Measurements from ENCODE around the gene RAPGEF4. TPM values are rescaled to one million over a fixed set of nuclear protein-coding genes. Genes with fewer than 3 reads are reported as not detected.

Gene RAPGEF4
- total and polyA plus RNA-seq, 2 of the 13 experiments (the other 11 are each of a cell fraction or from before 2014, with no cell fraction given), result 0.78 to 0.91 TPM

GRCh38 chr2:173044686-173045085 is 309.0 kb downstream of the RAPGEF4 start:
- intact Hi-C loops (cut with micrococcal nuclease; ENCODE audit: unreplicated experiment) (no loop called here), in situ Hi-C loops (cut with HindIII; ENCODE audit: extremely low pct_ligation_motif_present, low pct_unique_long_range_greater_than_20kb) (no loop called here)
- no peaks in the 10 kb centered on the region for H4K20me1 ChIP-seq (ENCODE audit: insufficient read depth, low read length)
- CTCF ChIA-PET (ENCODE audit: low intra/inter-chr PET ratio, low total read pairs), result no interaction called here
- peaks cover 21% of the 10 kb centered on the region for H3K4me1 ChIP-seq (ENCODE audit: insufficient read depth, low read length)
- FAIRE-seq, result no peak
- H3K27ac ChIP-seq (ENCODE audit: extremely low read length, insufficient read depth, low read length), result no peak overlapping the region
- WGBS (ENCODE audit: low lambda C conversion rate), result 82% methylated on average over 10 of the region's 10 CpGs
- ATAC-seq, result no peak
- H3K36me3 ChIP-seq (replicated peaks in 1 of 2; ENCODE audit: control insufficient read depth in 1 of 2, insufficient read depth in 2 of 2, low read length in 2 of 2), result no peaks in the 10 kb centered on the region
- no peak overlapping the region for H2AFZ ChIP-seq (ENCODE audit: low read length)
- POLR2A ChIA-PET, result no interaction called here
- H3K27me3 ChIP-seq (ENCODE audit: control insufficient read depth in 1 of 2, insufficient read depth in 2 of 2, low read length in 2 of 2), result no peaks in the 10 kb centered on the region
- no peaks in the 10 kb centered on the region for H3K79me2 ChIP-seq (ENCODE audit: insufficient read depth, low read length)
- H3K9ac ChIP-seq (ENCODE audit: insufficient read depth, low read depth, low read length), result no peak overlapping the region
- no peak for DNase-seq (ENCODE audit: low spot score)
- no peak overlapping the region for H3K4me3 ChIP-seq (replicated peaks in 1 of 3; ENCODE audit: insufficient read depth in 1 of 3, low read depth in 2 of 3, low read length in 3 of 3)
- no peak overlapping the region for H3K4me2 ChIP-seq (ENCODE audit: low read depth, low read length)
- no TSS peak for BruUV-seq (replicated peaks)
- TF ChIP-seq KLF9 (CRISPR knock-in tag; IDR thresholded peaks at IDR 0.05; ENCODE audit: low read depth) (no peak), MIER3 (CRISPR knock-in tag; IDR thresholded peaks at IDR 0.05; ENCODE audit: borderline replicate concordance) (no peak), CENPBD1 (CRISPR knock-in tag; IDR thresholded peaks at IDR 0.05; ENCODE audit: borderline replicate concordance, low read depth) (no peak), RORA (CRISPR knock-in tag; IDR thresholded peaks at IDR 0.05) (no peak), TEAD3 (CRISPR knock-in tag; optimal IDR thresholded peaks at IDR 0.05; ENCODE audit: borderline replicate concordance) (no peak), ZBTB26 (CRISPR knock-in tag; IDR thresholded peaks at IDR 0.05; ENCODE audit: borderline replicate concordance) (no peak), NFE2L2 (IDR thresholded peaks at IDR 0.05; ENCODE audit: low read length) (no peak), DNMT3B (CRISPR knock-in tag; conservative IDR thresholded peaks at IDR 0.05) (no peak)
- no peaks in the 10 kb centered on the region for H3K9me3 ChIP-seq (ENCODE audit: low read length)

- no peak overlapping the region for H2AFZ ChIP-seq (ENCODE audit: low read length)
- CTCF ChIA-PET (ENCODE audit: low intra/inter-chr PET ratio, low total read pairs), result no interaction called here
- POLR2A ChIA-PET, result no interaction called here
- DNase-seq (ENCODE audit: low spot score), result no peak
- no peak overlapping the region for H3K4me3 ChIP-seq (replicated peaks in 1 of 3; ENCODE audit: insufficient read depth in 1 of 3, low read depth in 2 of 3, low read length in 3 of 3)
- WGBS (ENCODE audit: low lambda C conversion rate), result 92% methylated on average over 2 of the region's 2 CpGs
- no peak overlapping the region for H3K9ac ChIP-seq (ENCODE audit: insufficient read depth, low read depth, low read length)
- H4K20me1 ChIP-seq (ENCODE audit: insufficient read depth, low read length), result no peaks in the 10 kb centered on the region
- H3K79me2 ChIP-seq (ENCODE audit: insufficient read depth, low read length), result no peaks in the 10 kb centered on the region
- no peaks in the 10 kb centered on the region for H3K9me3 ChIP-seq (ENCODE audit: low read length)
- no peak overlapping the region for H3K27ac ChIP-seq (ENCODE audit: extremely low read length, insufficient read depth, low read length)
- peaks cover 26% of the 10 kb centered on the region for H3K4me1 ChIP-seq (ENCODE audit: insufficient read depth, low read length)
- FAIRE-seq, result no peak
- no TSS peak for BruUV-seq (replicated peaks)
- intact Hi-C loops (cut with micrococcal nuclease; ENCODE audit: unreplicated experiment) (no loop called here), in situ Hi-C loops (cut with HindIII; ENCODE audit: extremely low pct_ligation_motif_present, low pct_unique_long_range_greater_than_20kb) (no loop called here)
- no peak overlapping the region for H3K4me2 ChIP-seq (ENCODE audit: low read depth, low read length)
- no peaks in the 10 kb centered on the region for H3K36me3 ChIP-seq (replicated peaks in 1 of 2; ENCODE audit: control insufficient read depth in 1 of 2, insufficient read depth in 2 of 2, low read length in 2 of 2)
- H3K27me3 ChIP-seq (ENCODE audit: control insufficient read depth in 1 of 2, insufficient read depth in 2 of 2, low read length in 2 of 2), result no peaks in the 10 kb centered on the region
- ATAC-seq, result no peak
- TF ChIP-seq ZBTB26 (CRISPR knock-in tag; IDR thresholded peaks at IDR 0.05; ENCODE audit: borderline replicate concordance) (no peak), ZNF543 (CRISPR knock-in tag; IDR thresholded peaks at IDR 0.05) (no peak), MBNL3 (CRISPR knock-in tag; conservative IDR thresholded peaks at IDR 0.05) (no peak), REST (IDR thresholded peaks at IDR 0.05; ENCODE audit: borderline replicate concordance in 1 of 2, low read depth in 1 of 2, low read length in 2 of 2) (no peak), ZNF382 (CRISPR knock-in tag; IDR thresholded peaks at IDR 0.05; ENCODE audit: borderline replicate concordance) (no peak)
These were observed 309.5 kb downstream of the RAPGEF4 start for GRCh38 chr2:173045181-173045580.

Measured in HepG2 (cell line).